Measurements from ENCODE around the gene WWOX. TPM values are rescaled to one million over a fixed set of nuclear protein-coding genes. Genes with fewer than 3 reads are reported as not detected.

Gene WWOX
- total and polyA plus RNA-seq, 2 of the 8 experiments (the other 6 are each of a cell fraction or from before 2014, with no cell fraction given): 5.4 to 16.7 TPM

- no peak for TF ChIP-seq CHD7 (IDR thresholded peaks at IDR 0.05; ENCODE audit: insufficient replicate concordance, low read length)
- TF ChIP-seq TAF7 (optimal IDR thresholded peaks at IDR 0.05; ENCODE audit: borderline replicate concordance, low read depth, low read length): no peak
Observed at GRCh38 chr16:78750611-78751010, 651.2 kb downstream of the WWOX start (continued).

Measured in H1 (cell line).